DMS 273 treated with DMSO at 0.1 percent for 48 hours (cell line): ENCODE data around the gene SCART1.
"Not testable (repeated sequence)": the region's sequence is repeated elsewhere in the genome, so short reads cannot be mapped to it uniquely, and the experiment has no call there.

Experiments used
- DNase-seq: peaks from one replicate; lab custom pipeline; 2025; lab: John Stamatoyannopoulos, UW

SCART1 gene

DNA sequence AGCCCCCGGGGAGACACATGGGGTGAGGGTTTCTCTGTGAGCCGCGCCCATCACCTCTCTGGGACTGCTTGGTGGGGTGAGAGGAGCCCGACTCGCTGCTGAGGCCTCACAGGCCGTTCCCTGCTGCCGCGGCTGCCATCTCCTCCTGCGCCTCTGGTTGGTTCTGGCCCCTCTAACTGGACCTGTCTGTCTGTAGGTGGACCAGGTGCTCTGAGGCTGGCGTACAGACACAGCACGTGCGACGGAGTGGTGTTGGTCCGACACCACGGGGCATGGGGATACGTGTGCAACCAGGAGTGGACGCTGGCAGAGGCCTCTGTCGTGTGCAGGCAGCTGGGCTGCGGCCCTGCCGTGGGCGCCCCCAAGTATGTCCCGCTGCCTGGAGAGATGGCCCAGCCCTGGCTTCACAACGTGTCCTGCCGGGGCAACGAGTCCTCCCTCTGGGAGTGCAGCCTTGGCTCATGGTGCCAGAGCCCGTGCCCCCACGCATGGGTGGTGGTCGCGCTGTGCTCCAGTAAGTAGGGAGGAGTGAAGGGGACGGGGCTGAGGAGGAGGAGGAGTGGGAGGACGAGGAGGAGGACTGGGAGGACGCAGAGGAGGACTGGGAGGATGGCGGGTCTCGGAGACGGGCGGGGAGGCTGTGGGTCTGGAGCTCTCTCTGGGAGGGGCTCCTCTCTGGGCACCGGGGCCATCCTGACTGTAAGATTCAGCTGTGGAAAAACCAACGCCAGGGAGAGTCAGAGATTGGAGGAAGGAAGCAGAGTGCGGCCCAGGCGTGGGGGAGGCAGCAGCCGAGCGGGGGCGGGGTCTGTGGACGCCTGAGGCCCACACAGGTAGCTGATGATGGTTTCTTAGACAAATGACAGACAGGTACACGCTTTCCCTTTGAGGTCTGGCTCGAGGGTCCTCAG lies 2.6 kb downstream of the SCART1 start:
- DNase-seq = no peak

DNA sequence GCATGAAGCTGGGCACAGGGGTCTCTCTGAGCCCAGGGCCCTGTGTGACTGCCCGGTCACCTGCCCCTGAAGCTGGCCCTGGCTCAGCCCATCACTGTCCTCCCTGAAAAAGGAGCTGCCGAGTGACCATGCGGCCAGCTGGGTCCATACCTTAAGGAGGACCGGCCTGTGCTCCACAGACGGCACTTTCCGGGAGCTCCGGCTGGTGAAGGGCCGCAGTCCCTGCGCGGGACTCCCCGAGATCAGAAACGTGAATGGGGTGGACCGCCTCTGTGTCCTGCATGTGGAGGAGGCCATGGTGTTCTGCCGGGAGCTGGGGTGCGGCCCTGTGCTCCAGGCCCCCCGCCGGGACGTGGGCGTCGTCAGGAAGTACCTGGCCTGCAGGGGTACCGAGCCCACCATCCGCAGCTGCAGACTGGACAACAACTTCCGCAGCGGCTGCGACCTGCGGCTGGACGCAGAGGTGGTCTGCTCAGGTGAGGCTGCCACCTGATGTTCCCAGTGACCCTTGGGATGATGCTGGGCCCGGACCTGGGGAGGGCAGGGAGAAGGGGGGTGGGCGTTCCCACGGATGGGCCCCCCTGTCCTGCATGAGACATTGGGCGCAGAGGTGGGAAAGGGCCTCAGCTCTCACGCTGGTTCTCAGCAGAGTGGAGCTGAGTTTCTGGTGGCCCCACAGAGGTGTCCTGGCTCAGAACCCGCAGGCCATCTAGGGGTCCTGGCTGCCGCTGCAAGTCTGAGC lies 3.5 kb downstream of the SCART1 start:
- no peak for DNase-seq

DNA sequence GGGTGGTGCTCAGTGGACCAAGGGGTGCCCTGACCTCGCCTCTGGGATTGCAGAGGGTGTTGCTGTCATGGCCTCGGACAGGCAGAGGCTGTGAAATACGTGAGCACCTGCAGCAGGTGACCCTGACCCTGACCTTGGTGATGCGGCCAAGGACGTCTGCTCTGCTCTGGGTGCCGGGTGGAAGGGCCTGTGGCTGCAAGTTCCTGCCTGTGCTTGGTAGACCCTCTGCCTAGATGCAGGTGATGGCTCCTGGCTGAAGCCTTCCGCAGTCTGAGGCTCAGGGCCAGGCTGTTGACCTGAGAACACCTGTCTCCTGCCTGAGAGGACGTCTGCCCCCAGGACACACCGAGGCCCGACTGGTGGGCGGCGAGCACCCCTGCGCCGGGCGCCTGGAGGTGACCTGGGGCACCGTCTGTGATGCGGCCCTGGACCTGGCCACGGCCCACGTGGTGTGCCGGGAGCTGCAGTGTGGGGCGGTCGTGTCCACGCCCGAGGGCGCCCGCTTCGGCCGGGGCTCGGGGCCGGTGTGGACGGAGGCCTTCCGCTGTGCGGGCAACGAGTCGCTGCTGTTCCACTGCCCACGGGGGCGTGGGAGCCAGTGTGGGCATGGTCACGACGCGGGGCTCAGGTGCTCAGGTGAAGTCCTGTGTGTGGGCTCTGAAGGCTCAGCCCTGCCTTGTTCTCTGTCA lies 4.4 kb downstream of the SCART1 start:
- DNase-seq = no peak

DNA sequence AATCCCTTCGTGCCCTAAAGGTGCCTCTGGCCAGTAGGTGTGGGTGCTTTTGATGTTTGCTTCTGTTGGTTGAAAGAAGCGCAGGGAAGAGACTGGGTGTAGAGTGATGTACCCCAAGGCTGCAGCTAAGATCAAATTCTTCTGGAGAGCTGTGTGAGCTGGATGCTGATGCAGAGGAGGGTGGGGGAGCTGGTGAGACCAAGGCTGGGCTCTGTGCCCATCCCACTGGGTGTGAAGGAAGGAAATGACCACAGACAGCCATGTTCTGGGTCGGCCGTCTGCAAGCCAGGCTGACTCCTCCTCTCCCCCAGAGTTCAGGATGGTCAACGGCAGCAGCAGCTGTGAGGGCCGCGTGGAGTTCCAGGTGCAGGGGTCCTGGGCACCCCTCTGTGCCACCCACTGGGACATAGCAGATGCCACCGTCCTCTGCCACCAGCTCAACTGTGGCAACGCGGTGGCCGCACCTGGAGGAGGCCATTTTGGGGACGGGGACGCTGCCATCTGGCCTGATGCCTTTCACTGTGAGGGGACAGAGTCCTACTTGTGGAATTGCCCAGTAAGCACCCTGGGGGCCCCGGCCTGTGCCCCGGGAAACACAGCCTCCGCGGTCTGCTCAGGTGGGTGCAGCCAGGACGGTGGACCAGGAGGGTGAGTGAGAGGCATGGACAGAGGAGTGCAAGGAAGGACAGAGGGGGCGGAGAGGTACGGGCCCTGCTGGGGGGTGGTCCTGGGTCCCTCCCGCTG lies 5.1 kb downstream of the SCART1 start:
- DNase-seq = no peak

DNA sequence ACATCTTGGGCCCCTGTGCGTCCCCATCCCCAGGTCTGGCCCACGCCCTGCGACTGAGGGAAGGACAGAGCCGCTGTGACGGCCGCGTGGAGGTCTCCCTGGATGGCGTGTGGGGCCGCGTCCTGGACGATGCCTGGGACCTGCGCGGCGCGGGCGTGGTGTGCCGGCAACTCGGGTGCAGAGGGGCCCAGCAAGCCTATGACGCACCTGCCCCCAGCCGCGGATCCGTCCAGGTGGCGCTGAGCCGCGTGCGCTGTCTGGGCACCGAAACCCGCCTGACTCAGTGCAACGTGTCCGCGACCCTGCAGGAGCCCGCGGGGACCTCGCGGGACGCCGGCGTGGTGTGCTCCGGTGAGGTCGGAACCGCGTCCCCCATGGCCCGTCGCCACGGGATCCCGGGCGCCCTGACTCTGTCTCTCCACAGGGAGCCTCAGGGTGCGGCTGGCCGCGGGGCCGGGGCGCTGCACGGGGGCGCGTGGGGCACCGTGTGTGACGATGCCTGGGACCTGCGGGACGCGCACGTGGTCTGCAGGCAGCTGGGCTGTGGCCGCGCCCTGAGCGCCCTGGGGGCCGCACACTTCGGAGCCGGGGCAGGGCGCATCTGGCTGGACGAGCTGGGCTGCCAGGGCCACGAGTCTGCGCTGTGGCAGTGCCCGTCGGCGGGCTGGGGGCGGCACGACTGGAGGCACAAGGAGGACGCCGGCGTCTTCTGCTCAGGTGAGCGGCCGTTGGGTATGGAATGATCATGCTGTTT lies 5.9 kb downstream of the SCART1 start:
- DNase-seq = no peak

DNA sequence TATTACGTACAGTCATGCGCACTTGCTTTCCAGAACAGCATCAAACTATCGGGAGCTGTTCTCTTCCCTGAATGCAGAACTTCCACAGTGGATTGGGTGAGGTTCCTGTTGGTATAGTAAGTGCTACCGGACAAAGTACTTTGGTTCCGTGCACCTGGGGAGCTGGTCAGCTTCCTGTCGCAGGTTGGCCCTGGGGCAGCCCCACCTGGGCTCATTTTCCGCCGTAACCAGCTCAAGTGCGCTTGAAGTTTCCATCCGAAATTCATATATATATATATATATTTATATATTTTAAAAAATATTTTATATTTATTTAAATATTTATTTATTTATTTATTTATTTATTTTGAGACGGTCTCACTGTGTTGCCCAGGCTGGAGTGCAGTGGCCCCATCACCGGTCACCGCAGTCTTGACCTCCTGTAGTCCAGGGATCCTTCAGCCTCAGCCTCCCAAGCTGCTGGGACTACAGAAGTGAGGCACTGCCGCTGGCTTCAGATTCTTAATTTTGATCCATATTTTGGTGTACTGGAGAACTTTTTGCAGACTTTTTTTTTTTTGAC lies 6.5 kb downstream of the SCART1 start:
- DNase-seq = no peak

DNA sequence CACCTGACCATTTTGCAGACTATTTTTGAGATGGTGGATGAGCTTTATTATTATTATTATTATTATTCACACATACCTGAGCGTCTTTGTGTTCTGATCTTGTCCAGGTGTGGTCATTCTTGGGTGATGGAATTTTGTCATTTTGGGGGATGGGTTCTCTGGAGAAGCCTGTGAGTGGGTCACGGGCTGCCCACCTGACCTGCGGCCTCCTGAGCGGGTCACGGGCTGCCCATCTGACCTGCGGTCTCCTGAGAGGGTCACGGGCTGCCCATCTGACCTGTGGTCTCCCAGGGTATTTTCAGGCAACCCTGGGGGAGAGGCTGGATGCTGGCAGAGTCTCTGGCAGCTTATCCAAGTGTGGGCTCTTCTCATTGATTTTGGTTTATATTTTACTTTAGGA lies 7.3 kb downstream of the SCART1 start:
- DNase-seq = no peak

DNA sequence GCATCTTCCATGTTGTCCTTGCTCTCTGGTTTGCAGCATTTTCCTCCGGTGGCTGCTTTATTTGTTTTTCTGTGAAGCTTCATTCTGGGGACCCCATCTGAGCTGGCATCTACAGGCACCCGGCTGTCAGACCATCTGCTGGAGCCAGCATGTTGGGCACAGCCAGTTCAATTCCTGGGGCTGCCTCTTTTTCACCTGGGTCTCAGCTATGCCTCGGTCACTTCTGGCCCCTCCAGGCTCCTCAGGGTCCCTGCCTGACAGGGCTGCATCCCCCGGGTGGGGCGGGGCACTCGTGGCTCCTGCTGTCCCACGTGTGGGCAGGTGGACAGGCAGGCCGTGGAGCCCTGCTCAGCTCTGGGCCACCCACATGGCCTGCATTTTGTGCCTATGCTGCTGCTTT lies 8.1 kb downstream of the SCART1 start:
- no peak for DNase-seq

DNA sequence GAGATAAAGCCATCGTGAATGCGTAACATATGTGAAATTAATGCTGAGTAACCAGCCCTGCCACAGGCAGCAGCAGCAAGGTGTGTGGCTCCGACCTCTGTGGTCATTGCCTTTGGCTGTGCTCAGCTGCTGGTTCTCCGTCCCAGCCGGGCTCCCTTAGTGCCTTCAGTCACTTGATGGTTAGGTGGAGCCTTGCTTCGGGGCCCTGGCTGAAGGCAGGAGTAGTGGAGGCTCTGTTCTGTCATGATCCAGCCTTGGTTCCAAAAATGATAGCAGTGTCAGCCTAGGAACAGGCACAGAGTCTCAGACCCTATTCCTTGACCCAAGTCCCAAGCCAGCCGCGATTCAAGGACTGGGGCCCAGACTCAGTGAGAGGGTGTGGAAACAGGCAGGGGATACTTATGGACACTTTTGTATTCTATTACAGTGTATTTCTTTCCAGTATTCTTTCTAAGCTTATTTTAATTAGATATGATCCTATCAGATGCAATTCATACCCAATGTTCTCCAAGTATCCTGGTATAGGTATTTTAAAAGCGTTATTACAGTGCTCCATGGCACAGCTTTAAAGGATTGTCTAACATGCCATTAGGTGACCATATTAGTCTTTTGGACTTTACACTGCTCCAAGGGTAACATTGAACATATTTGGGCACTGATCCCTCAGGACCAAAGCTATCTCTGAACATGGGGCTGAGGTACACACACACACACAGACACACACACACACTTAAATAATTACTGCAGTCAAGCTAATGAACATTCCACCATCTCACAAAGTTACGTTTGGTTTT lies 9.0 kb downstream of the SCART1 start:
- no peak for DNase-seq

DNA sequence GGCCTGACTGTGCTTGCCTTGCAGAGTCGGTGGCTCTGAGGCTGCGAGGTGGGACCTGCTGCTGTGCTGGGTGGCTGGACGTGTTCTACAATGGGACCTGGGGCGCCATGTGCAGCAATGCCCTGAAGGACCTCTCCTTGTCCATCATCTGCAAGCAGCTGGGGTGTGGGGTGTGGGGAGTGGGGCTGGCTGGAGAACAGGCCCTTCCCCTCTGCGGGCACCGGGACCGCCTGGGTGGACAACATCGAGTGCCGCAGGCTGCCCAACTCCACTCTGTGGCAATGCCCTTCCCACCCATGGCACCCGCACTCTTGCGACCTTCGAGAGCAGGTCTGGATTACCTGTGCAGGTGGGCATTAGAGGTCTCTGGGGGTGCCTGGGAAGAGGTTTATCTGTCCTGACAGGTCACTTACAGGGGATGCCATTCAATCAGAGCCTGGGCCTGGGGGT lies 10.9 kb downstream of the SCART1 start:
- DNase-seq = no peak

DNA sequence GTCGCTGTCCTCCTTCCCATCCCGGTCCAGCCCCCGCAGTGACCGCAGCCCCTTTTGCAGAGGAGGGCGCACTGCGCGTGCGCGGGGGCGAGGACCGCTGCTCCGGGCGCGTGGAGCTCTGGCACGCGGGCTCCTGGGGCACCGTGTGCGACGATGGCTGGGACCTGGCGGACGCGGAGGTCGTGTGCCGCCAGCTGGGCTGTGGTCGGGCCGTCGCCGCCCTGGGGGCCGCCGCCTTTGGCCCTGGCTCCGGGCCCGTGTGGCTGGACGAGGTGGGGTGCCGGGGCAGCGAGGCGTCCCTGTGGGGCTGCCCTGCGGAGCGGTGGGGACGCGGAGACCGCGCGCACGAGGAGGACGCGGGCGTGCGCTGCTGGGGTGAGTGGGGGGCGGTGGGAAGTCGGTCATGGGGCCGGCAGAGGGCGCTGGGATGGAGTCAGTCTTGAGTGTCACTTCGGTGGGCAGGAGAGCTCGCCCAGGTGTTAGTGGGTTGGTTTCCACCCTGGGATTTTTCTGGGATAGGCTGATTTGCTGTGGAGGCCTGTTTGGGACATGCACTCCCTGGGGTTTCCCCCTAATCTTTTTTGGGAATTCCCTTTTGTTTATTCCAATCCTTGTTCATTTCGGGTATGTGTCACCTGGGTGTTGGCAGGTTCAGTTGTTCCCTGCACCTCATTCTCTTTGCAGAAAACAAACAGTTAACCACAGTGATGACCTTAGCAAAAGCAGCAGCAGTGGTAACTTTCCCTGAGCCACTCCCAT lies 11.6 kb downstream of the SCART1 start:
- DNase-seq = no peak

DNA sequence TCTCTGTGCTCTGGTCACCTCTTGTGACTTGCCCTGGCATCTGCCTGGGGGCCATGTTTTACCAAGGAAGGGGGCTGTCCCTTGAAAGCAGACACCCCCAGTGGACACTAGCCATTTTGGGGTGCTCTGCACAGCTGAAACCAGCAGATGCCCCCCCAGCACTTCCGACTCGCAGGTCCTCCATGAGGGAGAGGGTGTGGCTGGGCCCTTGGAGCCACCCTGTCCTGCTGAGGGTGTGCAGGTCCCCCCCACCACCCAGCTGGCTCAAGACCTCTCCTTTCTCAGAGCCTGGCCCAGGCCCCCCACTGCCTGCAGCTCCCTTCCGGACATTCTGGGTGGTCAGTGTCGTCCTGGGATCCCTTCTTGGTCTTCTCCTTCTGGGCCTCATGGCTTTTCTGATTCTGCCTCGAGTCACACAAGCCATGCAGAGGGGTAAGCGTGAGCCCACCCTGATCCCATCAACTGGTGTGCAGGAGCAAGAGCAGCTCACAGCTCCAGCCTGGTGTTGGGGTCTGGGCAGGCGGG lies 12.3 kb downstream of the SCART1 start:
- DNase-seq = no peak

DNA sequence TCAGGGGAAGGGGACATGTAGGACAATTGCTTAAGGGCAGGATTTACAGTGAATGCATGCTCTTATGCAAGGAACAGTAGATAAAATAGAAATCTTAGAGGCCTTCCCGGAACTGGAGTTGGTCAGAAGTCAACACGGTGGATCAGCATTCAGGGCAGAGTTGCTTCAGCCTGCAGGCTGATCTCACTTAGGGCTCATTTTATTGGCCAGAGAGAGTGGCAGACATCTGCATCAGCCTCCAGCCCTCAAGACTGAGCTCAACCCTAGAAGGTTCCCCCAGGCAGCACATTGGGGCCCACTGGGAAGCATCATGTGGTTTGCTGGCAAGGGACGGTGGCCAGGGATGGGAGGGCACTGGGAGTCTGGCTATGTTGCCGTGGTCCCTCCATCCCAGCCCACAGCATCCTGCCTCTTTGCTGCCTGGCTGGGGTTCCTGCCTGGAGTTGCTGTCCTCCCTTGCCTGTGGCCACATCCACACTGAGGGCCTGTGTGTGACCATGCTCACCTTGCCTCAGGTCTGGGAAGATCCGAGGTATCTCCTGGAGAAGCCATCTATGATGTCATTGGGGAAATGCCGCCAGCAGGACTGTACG lies 13.0 kb downstream of the SCART1 start:
- DNase-seq = no peak

DNA sequence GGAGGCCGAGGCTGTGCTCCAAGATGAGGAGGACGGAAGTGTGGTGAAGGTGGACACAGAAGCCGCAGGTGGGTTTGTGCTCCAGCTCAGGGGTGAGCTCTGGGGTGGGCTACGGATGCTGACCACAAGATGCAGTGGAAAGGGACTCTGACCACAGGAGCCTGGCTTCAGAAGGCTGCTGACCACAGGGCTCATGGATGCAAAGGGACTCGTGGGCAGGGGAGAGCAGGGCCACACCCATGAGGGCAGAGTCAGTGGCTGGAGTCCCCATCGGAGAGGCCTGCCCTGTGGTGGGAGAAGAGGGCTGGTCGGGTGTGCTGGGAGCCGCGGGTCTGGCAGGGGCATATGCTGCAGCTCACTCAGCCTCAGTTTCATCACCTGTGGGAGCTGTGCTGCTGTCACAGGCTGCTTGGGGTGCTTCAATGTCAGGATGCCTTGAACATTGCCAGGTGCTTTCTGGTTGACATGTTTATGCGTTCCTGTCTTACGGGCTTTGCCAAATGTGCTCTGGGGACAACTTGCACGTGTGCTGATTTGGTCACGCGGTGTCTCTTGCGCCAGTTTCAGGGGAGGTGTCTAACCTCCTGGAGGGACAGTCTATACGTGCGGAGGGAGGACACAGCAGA lies 13.7 kb downstream of the SCART1 start:
- DNase-seq = no peak

DNA sequence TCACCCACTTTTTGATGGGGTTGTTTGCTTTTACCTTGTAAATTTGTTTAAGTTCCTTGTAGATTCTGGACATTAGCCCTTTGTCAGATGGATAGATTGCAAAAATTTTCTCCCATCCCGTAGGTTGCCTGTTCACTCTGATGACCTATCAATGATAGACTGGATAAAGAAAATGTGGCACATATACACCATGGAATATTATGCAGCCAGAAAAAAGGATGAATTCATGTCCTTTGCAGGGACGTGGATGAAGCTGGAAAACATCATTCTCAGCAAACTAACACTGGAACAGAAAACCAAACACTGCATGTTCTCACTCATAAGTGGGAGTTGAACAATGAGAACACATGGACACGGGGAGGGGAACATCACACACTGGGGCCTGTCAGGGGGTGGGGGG lies 15.5 kb downstream of the SCART1 start:
- DNase-seq = not testable (repeated sequence)

DNA sequence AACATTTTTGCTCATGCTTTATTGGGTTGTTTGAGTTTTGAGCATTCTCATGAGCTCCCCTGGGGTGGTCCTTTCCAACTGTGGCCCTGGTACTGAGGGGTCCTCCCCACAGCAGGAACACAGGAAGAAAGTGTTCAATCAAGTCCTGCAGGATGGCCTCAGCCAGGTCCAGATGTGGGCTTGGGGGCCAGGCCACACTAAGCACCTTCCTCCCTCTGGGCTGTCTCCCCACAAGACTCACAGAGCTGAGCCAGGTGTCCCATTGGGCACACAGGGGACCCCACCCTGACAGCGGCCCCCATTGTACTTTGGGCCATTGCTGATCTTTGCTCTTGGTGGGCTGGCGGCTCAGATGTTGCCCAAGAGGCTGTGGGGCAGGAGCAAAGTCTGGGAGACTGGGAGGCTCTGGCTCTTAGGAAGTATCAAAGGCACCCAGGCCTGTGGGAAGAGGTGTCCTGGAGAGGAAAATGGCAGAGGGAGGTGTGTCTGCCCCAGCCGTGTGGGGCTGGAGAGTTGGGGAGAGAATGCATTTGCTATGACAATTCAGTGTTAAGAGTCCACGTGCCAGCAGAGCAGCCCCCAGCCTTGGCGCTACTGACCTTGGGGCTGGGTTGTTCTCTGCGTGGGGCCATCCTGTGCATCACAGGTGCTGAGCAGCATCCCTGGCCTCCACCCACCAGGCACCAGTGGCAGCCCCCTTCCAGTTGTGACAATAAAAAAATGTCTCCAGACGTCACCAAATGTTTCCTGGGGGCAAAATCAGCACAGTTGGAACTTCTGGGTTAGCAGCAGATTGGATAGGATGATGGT lies 17.8 kb downstream of the SCART1 start:
- no peak for DNase-seq

DNA sequence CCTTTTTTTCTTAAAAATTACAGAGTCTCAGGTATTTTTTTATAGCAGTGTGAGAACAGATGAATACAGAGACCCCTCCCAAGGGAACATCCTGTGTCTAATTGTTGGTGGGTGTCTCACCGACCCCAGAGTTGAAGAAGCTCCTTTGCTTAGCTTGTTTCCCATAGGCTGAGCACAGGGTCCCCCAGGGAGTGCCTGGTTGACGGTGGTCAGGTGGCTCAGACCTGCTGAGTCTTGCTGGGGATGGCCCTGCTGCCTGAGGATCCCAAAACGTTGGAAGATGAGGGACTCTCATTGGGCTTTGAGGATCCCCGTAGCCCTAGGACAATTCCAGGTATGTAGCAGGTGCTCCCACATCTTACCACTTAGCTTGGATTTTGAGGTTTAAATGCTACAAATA lies 19.5 kb downstream of the SCART1 start:
- no peak for DNase-seq
